VCaP (cell line): Measurements from ENCODE around the gene MTF2.

Source experiments
- H3K27ac ChIP-seq: fragments of 450-650 bp; 2 replicates; pipeline ENCODE4 v1.5.1; 2017
- CTCF ChIP-seq: fragments of 450-650 bp; conservative IDR thresholded peaks from 2 replicates; pipeline ENCODE4 v1.5.1; 2017; ENCODE audit warnings: mild to moderate bottlenecking, moderate library complexity

MTF2 gene

GRCh38 chr1:93108335-93108734, 29.3 kb downstream of the MTF2 start:
- no peak for TF ChIP-seq CTCF

DNA sequence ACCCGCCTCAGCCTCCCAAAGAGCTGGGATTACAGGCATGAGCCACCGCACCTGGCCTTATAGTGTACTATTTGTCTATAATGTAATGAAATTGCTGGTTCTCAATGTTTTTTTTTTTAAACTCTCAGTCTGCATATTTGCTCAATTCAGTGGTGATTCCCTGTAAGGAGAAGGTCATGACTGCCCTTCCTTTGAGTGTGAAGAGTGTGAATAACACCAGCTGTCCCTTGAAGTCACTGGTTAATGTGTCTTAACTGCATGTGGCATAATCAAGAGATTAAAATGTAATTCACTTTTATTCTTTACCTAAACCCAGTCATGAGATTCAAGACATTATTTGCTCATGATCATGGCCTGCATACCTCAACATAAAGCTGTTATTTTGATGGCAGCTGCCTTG, 30.5 kb downstream of the MTF2 start:
- no peak overlapping the region for H3K27ac ChIP-seq
- TF ChIP-seq CTCF = no peak

More at GRCh38 chr1:93108335-93108734, 29.3 kb downstream of the MTF2 start:
- no peak overlapping the region for H3K27ac ChIP-seq

GRCh38 chr1:93111065-93111464, 32.0 kb downstream of the MTF2 start:
- no peak for TF ChIP-seq CTCF
- no peak overlapping the region for H3K27ac ChIP-seq

DNA sequence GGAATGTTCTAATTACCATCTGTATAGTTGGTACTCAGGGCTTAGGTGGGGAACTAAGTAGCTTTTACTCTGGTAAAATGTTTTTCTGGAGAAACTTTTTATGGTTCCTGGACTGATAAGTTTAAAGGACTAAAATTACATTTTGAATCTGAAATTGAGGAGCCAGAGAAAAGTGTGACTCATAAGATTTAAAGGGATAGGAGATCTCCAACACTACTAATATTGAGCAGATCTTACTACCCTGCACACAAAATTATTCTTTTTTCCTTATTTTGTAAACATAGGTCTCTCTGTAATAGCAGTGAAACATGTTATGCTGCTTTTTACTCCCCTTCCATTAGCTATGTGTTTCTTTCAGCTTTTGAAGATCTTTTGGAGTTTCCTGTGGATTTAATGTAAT, 32.5 kb downstream of the MTF2 start:
- TF ChIP-seq CTCF = no peak
- no peak overlapping the region for H3K27ac ChIP-seq

DNA sequence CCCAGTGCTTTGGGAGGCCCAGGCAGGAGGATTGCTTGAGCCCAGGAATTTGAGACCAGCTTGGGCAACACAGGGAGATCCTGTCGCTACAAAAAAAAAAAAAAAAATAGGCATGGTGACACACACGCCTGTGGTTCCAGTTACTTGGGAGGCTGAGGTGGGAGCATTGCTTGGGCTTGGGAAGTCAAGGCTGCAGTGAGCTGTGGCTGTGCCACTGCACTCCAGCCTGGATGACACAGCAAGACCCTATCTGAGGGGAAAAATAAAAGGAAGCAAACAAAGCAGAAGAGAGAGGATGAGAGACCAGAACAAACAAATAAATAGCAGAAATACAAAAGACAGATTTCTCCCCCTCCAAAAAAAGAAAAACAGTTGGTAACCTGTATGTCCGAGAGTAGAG, 34.0 kb downstream of the MTF2 start:
- no peak for TF ChIP-seq CTCF
- H3K27ac ChIP-seq = no peak overlapping the region

GRCh38 chr1:93114391-93114790, 35.3 kb downstream of the MTF2 start:
- H3K27ac ChIP-seq = no peak overlapping the region
- no peak for TF ChIP-seq CTCF

GRCh38 chr1:93120614-93121013, 41.5 kb downstream of the MTF2 start:
- TF ChIP-seq CTCF = no peak
- no peak overlapping the region for H3K27ac ChIP-seq
